GM21786 (cell line): Measurements from ENCODE around the gene SLC16A12.

ENCODE experiments used
- ATAC-seq: cut with Tn5 transposase; IDR thresholded peaks from one replicate; pipeline ENCODE4 v1.9.1; 2021; ENCODE audit not compliant: unreplicated experiment

SLC16A12 gene, protein sequence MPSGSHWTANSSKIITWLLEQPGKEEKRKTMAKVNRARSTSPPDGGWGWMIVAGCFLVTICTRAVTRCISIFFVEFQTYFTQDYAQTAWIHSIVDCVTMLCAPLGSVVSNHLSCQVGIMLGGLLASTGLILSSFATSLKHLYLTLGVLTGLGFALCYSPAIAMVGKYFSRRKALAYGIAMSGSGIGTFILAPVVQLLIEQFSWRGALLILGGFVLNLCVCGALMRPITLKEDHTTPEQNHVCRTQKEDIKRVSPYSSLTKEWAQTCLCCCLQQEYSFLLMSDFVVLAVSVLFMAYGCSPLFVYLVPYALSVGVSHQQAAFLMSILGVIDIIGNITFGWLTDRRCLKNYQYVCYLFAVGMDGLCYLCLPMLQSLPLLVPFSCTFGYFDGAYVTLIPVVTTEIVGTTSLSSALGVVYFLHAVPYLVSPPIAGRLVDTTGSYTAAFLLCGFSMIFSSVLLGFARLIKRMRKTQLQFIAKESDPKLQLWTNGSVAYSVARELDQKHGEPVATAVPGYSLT

DNA sequence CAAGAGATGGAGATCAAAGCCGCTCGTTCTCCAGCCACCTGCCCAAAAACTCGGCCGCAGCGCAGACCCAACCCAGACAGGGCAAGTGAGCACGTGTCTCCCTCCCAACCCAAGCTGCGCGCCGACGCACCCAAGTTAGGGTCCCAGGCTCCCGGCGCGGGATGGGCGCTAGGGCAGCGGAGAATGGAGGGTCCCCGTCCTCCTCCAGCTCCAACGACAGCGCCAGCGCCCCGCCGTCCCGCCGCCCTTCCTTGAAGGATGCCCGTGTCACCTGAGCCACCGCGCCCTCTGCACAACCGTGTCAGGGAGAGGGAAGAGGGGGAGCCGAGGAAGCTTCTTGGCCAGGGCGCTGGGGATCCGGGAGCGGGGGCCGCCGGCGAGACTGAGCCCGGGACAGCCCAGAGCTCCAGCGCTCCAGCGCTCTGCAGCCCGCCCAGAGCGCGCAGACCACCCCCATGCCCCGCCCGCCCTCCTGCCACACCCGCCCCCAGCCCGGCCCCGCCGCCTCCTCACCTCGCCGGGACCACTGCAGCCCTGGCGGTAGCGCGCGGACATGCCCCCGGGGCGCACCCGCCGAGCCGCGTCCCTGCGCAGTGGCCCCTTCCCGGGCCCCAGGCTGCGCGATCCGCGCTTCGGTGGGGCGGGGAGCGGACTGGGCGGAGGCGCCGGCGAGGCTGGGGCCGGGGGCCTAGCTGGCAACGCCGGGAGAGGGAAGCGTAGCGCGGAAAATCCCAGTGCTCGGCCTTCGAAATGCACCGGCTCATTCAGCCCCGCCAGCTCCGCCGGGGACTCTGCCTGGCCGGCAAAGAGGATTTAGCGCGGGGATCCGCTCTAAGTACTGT is at the start of gene SLC16A12:
TSS of gene SLC16A12 (minus strand) at position 424 of the 842 bp plus-strand sequence. CDS start 73,016 bp downstream, outside the sequence.
- ATAC-seq = no peak

DNA sequence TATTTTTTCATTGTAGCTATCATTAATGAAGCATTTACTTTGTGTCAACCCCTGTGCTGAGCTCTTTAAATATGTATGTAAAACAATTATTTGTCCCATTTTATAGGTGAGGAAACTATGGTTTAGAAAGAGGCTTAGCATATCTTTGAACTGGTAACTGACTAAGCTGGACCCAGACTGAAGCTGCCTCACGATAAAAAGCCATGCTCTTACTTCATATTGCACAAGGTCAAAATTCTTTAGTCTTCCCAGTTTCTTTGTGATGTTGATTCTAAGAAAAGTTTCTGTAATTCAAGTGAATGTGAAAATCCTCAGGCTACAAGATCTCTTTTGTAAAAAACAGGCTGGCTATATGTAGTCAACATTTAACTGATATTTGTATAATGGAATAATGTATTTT is 46.6 kb upstream of the SLC16A12 start:
- ATAC-seq = no peak

DNA sequence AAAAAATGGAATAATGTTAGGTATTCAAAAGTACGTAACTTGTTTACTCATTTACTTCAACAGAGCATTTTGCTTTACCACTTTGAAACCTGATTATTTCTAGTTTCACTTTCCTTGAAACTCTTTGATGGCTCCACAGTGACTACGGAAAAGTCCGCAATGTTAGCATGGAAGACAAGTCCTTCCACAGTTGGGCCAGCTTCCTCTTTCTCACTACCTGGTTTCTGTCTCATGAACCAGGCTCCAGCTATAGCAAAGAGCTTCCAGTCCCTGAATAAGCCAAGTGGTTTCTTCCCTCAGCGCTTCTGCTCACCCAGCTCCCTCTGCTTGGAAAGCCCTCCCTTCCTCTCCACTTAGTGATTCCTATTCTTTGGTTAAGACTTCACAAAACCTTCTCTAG is 44.8 kb upstream of the SLC16A12 start:
- ATAC-seq = no peak

DNA sequence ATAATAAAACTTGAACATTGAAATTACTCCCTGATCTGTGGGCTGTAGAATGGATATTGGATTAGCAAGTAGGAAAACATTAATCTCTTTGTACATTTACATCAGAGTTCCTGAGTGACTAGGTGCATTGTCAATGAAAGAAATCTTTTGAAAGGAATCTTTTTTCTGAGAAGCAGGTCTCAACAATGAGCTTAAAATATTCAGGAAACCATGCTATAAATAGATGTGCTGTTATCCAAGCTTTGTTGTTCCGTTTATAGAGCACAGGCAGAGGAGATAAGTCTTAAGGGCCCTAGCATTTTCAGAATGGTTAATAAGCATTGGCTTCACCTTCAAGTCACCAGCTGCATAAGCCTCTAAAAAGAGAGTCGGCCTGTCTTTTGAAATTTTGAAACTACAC is 41.3 kb upstream of the SLC16A12 start:
- no peak for ATAC-seq

DNA sequence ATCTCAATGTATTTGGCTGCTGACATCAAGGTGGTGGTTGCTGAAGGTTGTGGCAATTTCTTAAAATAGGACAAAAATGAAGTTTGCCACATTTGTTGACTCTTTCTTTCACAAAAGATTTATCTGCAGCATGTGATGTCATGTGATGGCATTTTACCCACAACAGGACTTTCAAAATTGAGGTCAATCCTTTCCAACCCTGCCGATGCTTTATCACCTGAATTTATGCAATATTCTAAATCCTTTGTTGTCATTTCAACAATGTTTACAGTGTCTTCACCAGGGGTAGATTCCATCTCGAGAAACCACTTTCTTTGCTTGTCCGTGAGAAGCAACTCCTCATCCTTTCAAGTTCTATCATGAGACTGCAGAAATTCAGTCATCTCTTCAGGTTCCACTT is 40.6 kb upstream of the SLC16A12 start:
- ATAC-seq = no peak

DNA sequence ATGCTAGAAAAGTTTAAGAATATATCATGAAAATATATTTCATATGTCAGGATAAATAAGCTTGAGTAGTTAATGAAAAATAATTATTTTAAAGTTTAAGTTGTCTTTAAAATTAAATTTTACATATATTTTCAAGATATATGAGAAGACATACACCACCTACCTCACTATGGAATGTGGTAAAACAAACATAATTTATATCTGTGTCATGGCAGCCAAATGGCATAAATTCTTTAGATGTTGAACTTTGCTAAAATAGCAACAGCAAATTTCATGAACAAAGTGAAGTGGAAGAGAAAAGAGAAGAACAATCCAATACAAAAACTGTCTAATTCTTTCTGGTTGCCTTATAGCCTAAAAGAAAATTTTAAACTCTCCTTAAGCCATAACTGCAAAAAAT is 39.6 kb upstream of the SLC16A12 start:
- no peak for ATAC-seq

DNA sequence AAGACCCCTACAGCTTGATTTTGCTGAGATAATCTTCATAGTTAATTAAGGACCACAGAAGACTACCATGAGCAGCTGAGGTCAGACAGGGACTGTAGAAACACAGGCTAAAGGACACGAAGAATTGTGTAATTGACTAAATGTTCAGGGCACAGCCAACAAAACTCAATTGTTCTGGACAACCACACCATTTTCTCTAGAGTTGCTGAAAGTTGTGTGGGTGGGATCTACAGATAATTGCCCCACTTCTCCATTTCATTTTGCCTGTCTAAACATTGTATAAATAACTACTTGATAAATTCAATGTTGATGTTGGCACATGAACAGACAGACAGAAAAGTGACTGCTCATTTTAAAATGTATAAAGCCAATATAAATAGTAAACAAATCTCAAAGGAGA is 39.0 kb upstream of the SLC16A12 start:
- ATAC-seq = no peak

DNA sequence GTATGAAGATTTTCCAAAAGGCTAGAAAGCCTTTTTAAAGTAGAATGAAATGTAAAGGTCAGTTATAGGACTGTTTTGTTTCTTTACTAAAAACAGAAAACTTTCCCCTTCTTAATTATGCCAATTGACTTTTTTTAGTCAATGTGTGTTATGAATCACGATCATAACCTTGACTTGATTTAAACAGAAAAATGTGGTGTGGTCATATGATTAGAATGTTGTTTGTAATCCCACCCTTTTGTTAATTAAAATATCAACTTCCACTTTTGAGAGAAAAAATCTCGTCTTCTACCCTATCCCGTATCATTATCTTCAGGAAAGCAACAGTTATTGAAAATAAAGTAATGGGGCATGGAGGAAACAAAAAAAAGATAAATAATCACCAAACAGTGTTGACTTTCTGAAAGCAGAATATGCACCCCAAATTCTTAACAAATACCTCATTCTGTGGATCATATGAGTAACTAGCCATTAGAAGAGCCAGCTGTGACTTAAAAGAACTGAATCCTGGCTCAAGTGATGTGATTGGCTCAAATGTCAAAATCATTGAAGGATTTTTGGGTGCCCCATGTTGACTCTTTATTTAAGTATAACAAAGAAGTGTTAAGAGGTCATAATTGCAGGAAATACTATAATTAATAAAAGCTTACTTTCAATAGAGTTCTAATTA is 32.3 kb upstream of the SLC16A12 start:
- no peak for ATAC-seq

DNA sequence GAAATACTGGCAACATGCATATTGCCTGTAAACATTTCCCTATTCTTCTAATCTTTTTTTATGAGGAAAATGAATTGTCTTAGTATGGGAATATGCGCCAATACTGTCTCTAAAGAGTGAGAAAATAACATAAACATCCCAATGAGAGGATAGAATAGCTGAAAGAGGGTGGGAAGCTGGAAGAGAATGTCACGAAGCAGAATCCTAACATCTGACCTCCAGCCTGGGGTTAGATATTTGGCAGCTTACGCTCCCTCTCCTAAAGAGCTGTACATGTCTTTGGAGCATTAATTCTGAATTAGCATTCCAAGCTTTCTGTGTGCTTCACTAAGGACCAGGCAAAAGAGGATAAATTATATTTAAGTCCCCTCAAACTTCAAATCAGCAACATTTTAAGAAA is 31.6 kb upstream of the SLC16A12 start:
- ATAC-seq = no peak

DNA sequence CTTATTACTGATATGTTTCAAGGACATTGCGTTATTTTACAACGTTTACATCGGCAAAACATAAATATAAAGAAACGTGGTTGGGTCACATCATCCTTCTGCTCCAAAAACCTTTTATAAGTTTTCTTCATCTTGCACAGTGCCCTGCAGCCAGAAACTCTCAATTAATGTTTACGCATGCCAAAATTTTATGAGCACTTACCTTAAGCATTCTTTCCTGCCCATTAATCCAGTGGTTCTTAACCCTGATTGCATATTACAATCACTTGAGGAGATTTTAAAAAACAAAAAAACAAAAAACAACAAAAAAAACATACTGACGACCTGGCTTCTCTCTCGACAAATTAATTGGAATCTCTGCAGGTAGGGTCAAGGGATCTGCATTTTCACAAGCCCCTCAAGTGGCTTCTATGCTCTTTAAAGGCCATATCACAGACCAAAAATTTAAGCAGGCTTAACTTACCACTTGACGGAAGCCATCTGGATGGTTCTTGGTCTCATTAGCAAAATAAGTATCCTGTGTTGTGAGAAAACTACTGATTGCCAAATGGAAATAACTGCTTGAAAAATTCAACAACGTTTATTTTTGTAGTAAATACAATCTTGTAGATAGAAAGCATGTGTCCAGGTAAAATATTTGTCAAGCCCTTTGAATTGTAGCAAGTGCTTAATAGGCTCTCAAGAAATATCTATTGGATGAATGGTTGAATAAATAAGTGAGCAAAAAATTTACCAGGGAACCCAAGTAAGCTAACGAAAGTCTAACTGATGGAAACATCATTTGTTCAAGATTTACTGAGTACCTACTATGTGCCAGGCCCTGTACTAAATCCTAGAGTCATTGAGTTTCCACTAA is 30.9 kb upstream of the SLC16A12 start:
- no peak for ATAC-seq

DNA sequence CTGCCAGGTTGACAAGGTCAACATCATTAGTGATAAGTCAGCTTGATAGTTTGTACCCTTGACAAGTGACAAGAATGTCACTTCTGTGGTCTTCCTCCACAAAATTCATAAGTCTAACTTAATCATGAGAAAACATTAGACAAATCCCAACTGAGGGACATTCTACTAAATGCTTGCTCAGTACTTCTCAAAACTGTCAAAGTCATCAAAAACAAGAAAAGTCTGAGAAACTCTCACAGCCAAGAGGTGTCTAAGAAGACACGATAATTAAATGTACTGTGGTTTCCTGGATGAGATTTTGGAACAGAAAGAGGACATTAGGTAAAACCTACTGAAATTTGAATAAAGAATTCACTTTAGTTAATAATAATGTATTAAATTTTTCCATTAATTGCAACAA is 29.8 kb upstream of the SLC16A12 start:
- no peak for ATAC-seq

DNA sequence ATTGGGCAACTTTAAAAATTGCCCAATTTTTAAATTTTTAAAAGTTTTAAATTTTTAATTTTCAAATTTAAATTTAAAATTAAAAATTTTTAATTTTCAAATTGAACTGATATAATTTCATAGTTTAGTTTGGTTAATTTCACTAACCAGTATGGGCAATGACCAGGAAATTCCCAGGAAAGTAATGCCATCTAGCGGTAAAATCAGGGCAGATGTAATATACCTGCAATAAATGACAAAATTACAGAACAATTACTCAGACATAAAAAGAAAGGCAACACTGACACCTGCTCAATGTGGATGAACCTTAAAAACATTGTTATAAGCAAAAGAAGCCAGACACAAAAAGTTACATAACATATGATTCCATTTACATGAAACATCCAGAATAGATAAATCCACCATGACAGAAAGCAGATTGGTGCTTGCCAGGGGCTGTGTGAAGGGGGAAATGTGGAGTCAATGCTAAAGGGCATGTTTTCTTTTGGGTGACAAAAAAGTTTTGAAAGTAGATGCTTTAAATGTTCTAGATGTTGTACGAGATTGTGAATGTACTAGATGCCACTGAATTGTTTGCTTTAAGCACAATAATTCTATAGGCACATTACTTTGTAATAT is 28.6 kb upstream of the SLC16A12 start:
- ATAC-seq = no peak

DNA sequence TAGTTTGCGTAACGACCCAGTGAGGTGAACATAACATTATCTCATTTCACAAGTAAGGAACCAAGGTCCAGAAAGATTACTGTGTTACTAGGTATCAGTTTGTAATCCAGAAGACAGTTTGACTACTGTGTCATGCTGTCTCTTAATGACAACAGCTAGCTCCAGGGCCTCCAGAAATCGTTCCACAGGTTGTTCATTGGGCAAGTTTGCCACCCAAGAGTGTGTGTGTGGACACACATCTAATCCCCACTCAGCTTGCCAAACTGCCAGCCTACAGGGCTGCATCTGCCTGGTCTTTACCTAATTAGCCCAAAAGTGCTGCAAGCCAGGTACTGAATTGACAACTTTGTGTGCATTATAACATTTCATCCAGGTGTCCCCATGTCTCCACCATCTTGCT is 27.9 kb upstream of the SLC16A12 start:
- no peak for ATAC-seq

DNA sequence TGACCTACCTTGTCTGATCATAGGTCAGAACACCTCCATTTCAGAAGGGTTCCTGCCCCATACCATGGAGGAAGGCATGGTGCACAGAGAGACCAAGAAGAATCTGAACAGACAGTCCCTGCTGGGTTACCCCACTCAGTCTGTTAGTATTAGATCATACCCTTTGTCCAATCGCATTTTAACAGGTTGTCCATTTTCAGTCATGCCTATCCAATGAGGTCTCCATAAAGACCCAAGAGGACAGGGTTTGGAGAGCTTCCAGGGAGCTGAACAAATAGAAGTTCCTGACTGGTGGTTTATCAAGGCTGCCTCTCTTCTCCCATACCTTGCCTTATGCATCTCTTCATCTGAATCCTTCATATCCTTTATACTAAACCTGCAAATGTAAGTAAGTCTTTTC is 21.2 kb upstream of the SLC16A12 start:
- ATAC-seq = no peak

DNA sequence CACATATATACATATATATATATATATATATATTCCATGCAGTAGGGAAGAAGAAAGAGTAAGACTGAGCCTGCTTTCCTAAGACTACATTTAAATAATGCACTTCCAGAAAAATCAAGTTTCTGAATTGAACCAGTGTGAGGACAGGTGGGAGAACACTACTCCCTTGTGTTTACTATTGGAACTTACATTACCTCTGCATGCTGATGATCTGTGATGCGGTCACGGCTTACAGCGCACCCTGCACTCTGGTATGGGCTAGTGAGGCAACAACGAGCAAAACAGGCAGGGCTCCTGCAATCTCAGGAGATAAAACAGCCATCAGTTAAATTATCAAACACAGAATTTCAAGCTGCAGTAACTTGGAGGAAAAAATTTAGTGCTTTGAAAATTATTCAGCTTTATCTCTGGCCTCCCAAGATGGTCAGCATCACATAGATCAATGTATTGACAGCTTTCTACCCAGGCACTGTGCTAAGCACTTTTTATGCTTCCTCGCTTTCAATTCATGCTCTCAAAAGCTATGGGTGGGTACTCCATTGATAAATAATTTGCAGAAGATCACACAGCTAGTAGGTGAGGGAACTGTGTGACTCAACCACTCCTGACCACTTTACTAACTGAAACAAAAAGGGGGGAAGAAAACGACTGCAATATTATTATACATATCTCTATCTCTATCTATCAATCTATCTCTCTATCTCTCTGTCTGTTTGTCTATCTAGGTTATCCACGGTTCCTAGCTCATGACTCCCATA is 20.5 kb upstream of the SLC16A12 start:
- no peak for ATAC-seq

DNA sequence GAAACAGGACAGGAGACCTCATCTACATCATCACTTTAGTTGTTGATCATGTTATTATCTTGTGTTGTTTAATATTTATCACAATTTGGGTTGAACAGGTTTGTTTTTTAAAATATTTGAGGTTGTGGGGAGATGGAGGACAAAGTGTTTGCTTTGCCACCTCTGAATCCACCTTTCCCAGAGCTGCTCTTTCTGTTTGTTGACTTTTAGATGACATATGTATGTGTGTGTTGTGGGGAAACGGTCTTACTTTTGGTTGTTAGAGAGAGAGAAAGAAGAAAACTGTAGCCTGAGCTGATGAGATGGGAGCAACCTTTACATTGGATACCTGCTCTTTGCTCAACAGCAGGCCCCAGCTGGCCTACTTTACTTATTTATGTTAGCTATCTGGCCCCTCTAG is 19.0 kb upstream of the SLC16A12 start:
- no peak for ATAC-seq

DNA sequence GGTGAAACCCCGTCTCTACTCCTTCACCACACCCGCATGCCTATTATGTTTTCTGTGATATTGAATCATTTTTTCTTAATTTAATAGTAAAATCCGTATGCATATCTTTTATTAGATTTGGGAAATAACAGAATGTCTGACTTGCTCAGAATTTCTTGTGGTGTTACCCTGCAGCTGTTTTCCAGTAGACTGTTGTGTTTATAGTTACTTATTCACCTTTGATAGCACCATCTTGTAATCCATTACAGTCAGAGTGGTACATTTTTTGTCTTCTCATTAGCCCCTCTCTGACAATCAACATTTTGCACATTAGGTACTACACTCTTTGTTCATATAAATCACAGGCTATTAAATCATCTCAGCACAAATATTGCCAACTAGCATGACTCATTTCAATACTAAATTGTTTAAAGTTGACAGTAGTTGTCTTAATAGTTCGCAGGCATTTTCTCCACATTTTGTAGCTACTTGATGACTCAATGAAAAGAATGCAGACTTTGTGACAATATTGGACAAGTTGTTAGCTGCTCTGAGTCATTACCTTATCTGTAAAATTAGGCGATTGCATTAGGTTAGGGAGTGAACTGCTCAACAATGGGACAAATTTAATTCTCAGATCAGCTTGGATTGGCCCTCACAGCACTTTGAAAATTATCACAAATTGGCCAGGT is 17.8 kb upstream of the SLC16A12 start:
- ATAC-seq = no peak

DNA sequence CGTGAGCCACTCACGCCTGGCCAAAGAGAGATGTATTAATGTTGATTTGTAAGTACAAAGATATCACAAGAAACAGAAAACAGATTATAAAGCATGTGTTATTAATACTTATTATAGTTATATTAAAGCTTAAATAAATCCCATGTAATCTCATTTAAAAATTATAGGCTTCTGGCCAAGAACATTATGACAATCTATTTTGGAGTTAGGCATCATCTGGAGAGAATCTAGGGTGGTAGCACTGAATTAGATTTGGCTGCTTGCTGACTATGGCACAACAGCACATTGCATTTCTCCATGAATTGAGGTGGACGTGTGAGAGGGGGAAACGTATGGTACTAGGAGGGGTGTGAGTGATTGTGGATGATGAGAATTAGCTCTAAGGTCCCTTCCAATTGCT is 16.8 kb upstream of the SLC16A12 start:
- no peak for ATAC-seq

DNA sequence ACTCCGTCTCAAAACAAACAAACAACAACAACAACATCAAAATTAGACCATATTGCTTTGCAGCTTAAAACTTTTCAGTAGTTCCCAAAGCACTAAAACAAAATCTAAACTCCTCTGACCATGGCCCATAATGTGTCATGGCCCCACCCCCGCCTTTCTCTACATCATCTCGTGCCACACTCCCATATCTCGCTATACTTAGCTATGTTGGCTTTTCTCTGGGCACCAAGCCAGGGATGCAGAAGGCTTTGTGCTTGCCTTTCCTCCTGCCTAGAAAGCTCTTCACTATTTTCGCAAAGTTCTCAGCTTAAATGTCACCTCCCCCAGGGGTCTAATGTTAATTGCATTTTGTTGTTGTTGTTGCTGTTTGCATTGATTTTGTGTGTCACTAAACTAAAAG is 15.1 kb upstream of the SLC16A12 start:
- ATAC-seq = no peak
